Adrenal gland (tissue), 12 donors: ENCODE data around the gene GCH1. TPM values are rescaled to one million over a fixed set of nuclear protein-coding genes. Genes with fewer than 3 reads are reported as not detected.

Source experiments
- DNase-seq, 7 donors: peaks; one replicate each; pipeline ENCODE4 v3.0.0-alpha.2; 2019 to 2020
- H3K27ac ChIP-seq, 5 donors: fragments of 200-600 bp; sonication (generic) in 4 of 5; 1 replicate in 3 of 5; 2 replicates in 2 of 5; pipeline versions ENCODE4 v1.5.1 to v1.8.0; 2016 to 2020; ENCODE audit warnings: mild to moderate bottlenecking in 1 of 5
- H3K27me3 ChIP-seq: fragments of 200-600 bp; 2 replicates; pipeline ENCODE4 v1.8.0; 2021
- H3K36me3 ChIP-seq, 2 donors: fragments of 200-600 bp; replicated peaks in 1 of 2; 1 replicate in 1 of 2; 2 replicates in 1 of 2; pipeline versions ENCODE4 v1.5.1 to v1.8.0; 2018 to 2022
- H3K4me1 ChIP-seq, 2 donors: fragments of 200-600 bp; replicated peaks in 1 of 2; 1 replicate in 1 of 2; 2 replicates in 1 of 2; pipeline versions ENCODE4 v1.5.1 to v1.8.0; 2018 to 2021
- H3K4me3 ChIP-seq, 4 donors: fragments of 200-600 bp; sonication (generic) in 3 of 4; one replicate each; pipeline ENCODE4 v1.5.1; 2016 to 2018
- H3K9me3 ChIP-seq, 3 donors: fragments of 200-600 bp; sonication (generic) in 1 of 3; replicated peaks in 1 of 3; 1 replicate in 2 of 3; 2 replicates in 1 of 3; pipeline versions ENCODE4 v1.5.1 to v1.8.0; 2016 to 2021
- CTCF ChIP-seq, 6 experiments: fragments of 450-650 bp in 4 of 6; fragments of 200-600 bp in 2 of 6; sonication (generic) in 1 of 6; IDR thresholded peaks; 1 replicate in 5 of 6; 2 replicates in 1 of 6; pipeline versions ENCODE4 v1.5.1 to v1.8.0; 2016 to 2021; ENCODE audit warnings: antibody characterized with exemption in 6 of 6, mild to moderate bottlenecking in 2 of 6, moderate library complexity in 1 of 6
- POLR2A ChIP-seq, 2 donors: fragments of 450-650 bp; IDR thresholded peaks; one replicate each; pipeline ENCODE4 v1.6.1; 2017; ENCODE audit warnings: antibody characterized with exemption in 2 of 2, mild to moderate bottlenecking in 2 of 2, moderate library complexity in 1 of 2
- WGBS, 4 donors: extraction: QIAGEN DNeasy Blood & Tissue Kit in 2 of 4; methylation state at CpG; one replicate each; pipeline versions ENCODE4 v1.1.5 to v1.1.7; 2013 to 2017; 5-methylcytosine and 5-hydroxymethylcytosine counted together
- intact Hi-C, 2 donors: fragments of 100-400 bp; cut with DNase I; formaldehyde crosslinking; loops; one replicate each; pipeline versions ENCODE4 v1.14.1 to v1.15.0; 2022 to 2023
- polyA plus RNA-seq, 3 donors: library from polyadenylated mRNA; stranded (reverse); fragments of 200-250 nt in 2 of 3; fragments of 350-450 nt in 1 of 3; fragmentation: Illumina TruSeq in 1 of 3; extraction: RNeasy Lipid Tissue Mini Kit (QIAGEN cat#74804) in 1 of 3; gene quantifications; one replicate each; pipeline ENCODE4 v1.2.3, GENCODE V29; 2013 to 2014
- total RNA-seq, 9 donors: library from RNA; depleted of rRNA in 4 of 9; stranded (reverse); fragments of >200 nt in 4 of 9; fragments of 120-200 nt in 1 of 9; fragmentation: NEBNext Ultra II Directional in 1 of 9; extraction: Animal tissue kit (Norgen Biotek cat#: 25700) in 1 of 9; gene quantifications; one replicate each; pipeline versions ENCODE4 v1.1.0 to v1.2.4, GENCODE V29; 2013 to 2023
- donor health status: healthy with polysubstance abuse.
- donor health status: Bipolar disorder and iron deficiency.
- donor health status: DM: yes; HTN: yes; CAD: no.
- donor health status: DM: no; HTN: no; CAD: no.
- donor health status: DM: no; HTN: no; CAD: no.
- donor health status: DM: yes; HTN: yes; CAD: no.

Gene GCH1
- total and polyA plus RNA-seq, 12 donors, result 2.8 to 29.8 (median 10.3) TPM

- Histone ChIP-seq H3K4me1 (no peaks in the 10 kb centered on the region), H3K27me3 (no peaks in the 10 kb centered on the region), H3K27ac (no peak overlapping the region), H3K36me3 (no peaks in the 10 kb centered on the region), H3K9me3 (no peaks in the 10 kb centered on the region), H3K4me3 (no peak overlapping the region)
- no peak for TF ChIP-seq CTCF (IDR thresholded peaks at IDR 0.05)
- TF ChIP-seq POLR2A (IDR thresholded peaks at IDR 0.05), result no peak
- DNase-seq, result no peak
- intact Hi-C loops, result no loop called here
Observed at GRCh38 chr14:54834081-54834480, 68.5 kb downstream of the GCH1 start.

- TF ChIP-seq CTCF (IDR thresholded peaks at IDR 0.05) (no peak), POLR2A (IDR thresholded peaks at IDR 0.05) (no peak)
- WGBS, 4 donors, result 89 to 95% (median 93%) methylated on average over 4 of the region's 4 CpGs
- Histone ChIP-seq H3K4me1 (no peaks in the 10 kb centered on the region), H3K36me3 (no peaks in the 10 kb centered on the region), H3K9me3 (no peaks in the 10 kb centered on the region), H3K27me3 (no peaks in the 10 kb centered on the region), H3K27ac (no peak overlapping the region), H3K4me3 (no peak overlapping the region)
- intact Hi-C loops, result no loop called here
- no peak for DNase-seq
Observed at GRCh38 chr14:54830650-54831049, 72.0 kb downstream of the GCH1 start.

GRCh38 chr14:54829486-54830224, 73.0 kb downstream of the GCH1 start:
- Histone ChIP-seq H3K27ac (no peak overlapping the region), H3K36me3 (no peaks in the 10 kb centered on the region), H3K4me1 (no peaks in the 10 kb centered on the region), H3K27me3 (no peaks in the 10 kb centered on the region), H3K4me3 (no peak overlapping the region), H3K9me3 (no peaks in the 10 kb centered on the region)
- intact Hi-C loops, result no loop called here
- no peak for DNase-seq
- TF ChIP-seq POLR2A (IDR thresholded peaks at IDR 0.05) (no peak), CTCF (IDR thresholded peaks at IDR 0.05) (no peak)
- WGBS, 4 donors, result 76 to 80% (median 79%) methylated on average over 8 of the region's 8 CpGs

GRCh38 chr14:54828037-54828436, 74.6 kb downstream of the GCH1 start:
- 92 to 98% (median 94%) methylated on average over 1 of the region's 1 CpG for WGBS, 4 donors
- DNase-seq, result no peak
- Histone ChIP-seq H3K4me1 (no peaks in the 10 kb centered on the region), H3K27me3 (no peaks in the 10 kb centered on the region), H3K4me3 (no peak overlapping the region), H3K27ac (no peak overlapping the region), H3K9me3 (peaks cover 0 to 6% (median 0%) of the 10 kb centered on the region in 3 donors), H3K36me3 (no peaks in the 10 kb centered on the region)
- intact Hi-C loops, result no loop called here
- TF ChIP-seq POLR2A (IDR thresholded peaks at IDR 0.05), result no peak
- no peak for TF ChIP-seq CTCF (IDR thresholded peaks at IDR 0.05)
